GM23338 (cell line): ENCODE measurements around the gene UGT1A7. TPM values are rescaled to one million over a fixed set of nuclear protein-coding genes. Genes with fewer than 3 reads are reported as not detected.

Source experiments
- ATAC-seq: fragments of 200-7000 bp; cut with Tn5 transposase; 3 replicates; pipeline ENCODE4 v1.9.1; 2020
- DNase-seq: peaks from one replicate; pipeline ENCODE4 v3.0.0-alpha.2; 2015; ENCODE audit warnings: low spot score
- H2AFZ ChIP-seq: fragments of 200-600 bp; sonication (generic); 2 replicates; pipeline ENCODE4 v1.8.0; 2016; ENCODE audit warnings: antibody characterized with exemption, mild to moderate bottlenecking, moderate library complexity
- H3F3A ChIP-seq: fragments of 200-600 bp; sonication (generic); replicated peaks from 2 replicates; pipeline ENCODE4 v1.8.0; 2017; ENCODE audit warnings: antibody characterized with exemption, mixed run types, low read depth
- H3K27ac ChIP-seq: fragments of 200-600 bp; sonication (generic); 2 replicates; pipeline ENCODE4 v1.6.1; 2016; ENCODE audit warnings: low read depth
- H3K27me3 ChIP-seq: fragments of 200-600 bp; sonication (generic); 2 replicates; pipeline ENCODE4 v1.8.0; 2016; ENCODE audit warnings: mild to moderate bottlenecking, mixed run types, moderate library complexity; ENCODE audit not compliant: insufficient read depth
- H3K36me3 ChIP-seq: fragments of 200-600 bp; sonication (generic); 2 replicates; pipeline ENCODE4 v1.8.0; 2016; ENCODE audit warnings: mild to moderate bottlenecking; ENCODE audit not compliant: insufficient read depth
- H3K4me1 ChIP-seq: fragments of 200-600 bp; sonication (generic); 2 replicates; pipeline ENCODE4 v1.8.0; 2016; ENCODE audit warnings: mild to moderate bottlenecking, moderate library complexity; ENCODE audit not compliant: insufficient read depth
- H3K4me2 ChIP-seq: fragments of 200-600 bp; sonication (generic); 2 replicates; pipeline ENCODE4 v1.7.1; 2017; ENCODE audit warnings: mixed run types
- H3K4me3 ChIP-seq: fragments of 200-600 bp; sonication (generic); 2 replicates; pipeline ENCODE4 v1.6.1; 2016; ENCODE audit warnings: mixed run types
- H3K79me2 ChIP-seq: fragments of 200-600 bp; sonication (generic); replicated peaks from 2 replicates; pipeline ENCODE4 v1.8.0; 2017; ENCODE audit warnings: mild to moderate bottlenecking; ENCODE audit not compliant: insufficient read depth
- H3K9me2 ChIP-seq: fragments of 200-600 bp; sonication (generic); 2 replicates; pipeline ENCODE4 v1.8.0; 2017; ENCODE audit not compliant: insufficient read depth
- H4K20me1 ChIP-seq: fragments of 200-600 bp; sonication (generic); replicated peaks from 2 replicates; pipeline ENCODE4 v1.8.0; 2017; ENCODE audit warnings: mild to moderate bottlenecking; ENCODE audit not compliant: insufficient read depth
- H3K27ac Mint-ChIP-seq: 2 replicates; pipeline ENCODE4 v1.8.0; 2020; ENCODE audit warnings: inconsistent platforms, mild to moderate bottlenecking, moderate library complexity, mixed read lengths
- H3K27me3 Mint-ChIP-seq: 3 replicates; pipeline ENCODE4 v1.8.0; 2022; ENCODE audit warnings: low read depth, mild to moderate bottlenecking, moderate library complexity, mixed read lengths, inconsistent platforms; ENCODE audit not compliant: insufficient read depth, poor library complexity
- H3K36me3 Mint-ChIP-seq: 3 replicates; pipeline ENCODE4 v1.8.0; 2021; ENCODE audit warnings: low read depth, mild to moderate bottlenecking, inconsistent platforms, moderate library complexity, mixed read lengths
- H3K4me1 Mint-ChIP-seq: 3 replicates; pipeline ENCODE4 v1.8.0; 2020; ENCODE audit warnings: mild to moderate bottlenecking, inconsistent platforms, mixed read lengths
- H3K4me3 Mint-ChIP-seq: 3 replicates; pipeline ENCODE4 v1.8.0; 2021; ENCODE audit warnings: moderate library complexity, mild to moderate bottlenecking, inconsistent platforms, mixed read lengths
- H3K9me3 Mint-ChIP-seq: 3 replicates; pipeline ENCODE4 v1.8.0; 2020; ENCODE audit warnings: moderate library complexity, mild to moderate bottlenecking, inconsistent platforms, mixed read lengths
- CREB1 ChIP-seq: fragments of 250-450 bp; sonication (Bioruptor Pico); IDR thresholded peaks from 2 replicates; pipeline ENCODE4 v1.5.0; 2020; ENCODE audit warnings: low read depth, mild to moderate bottlenecking, moderate library complexity
- CTCF ChIP-seq, 2 experiments: fragments of 200-600 bp in 1 of 2; sonication (generic) in 1 of 2; conservative IDR thresholded peaks; 2 replicates each; pipeline versions ENCODE4 v1.5.1 to v1.6.1; 2016 to 2017; ENCODE audit warnings: antibody characterized with exemption in 2 of 2, low read depth in 2 of 2, mild to moderate bottlenecking in 2 of 2, moderate library complexity in 1 of 2
- ETS1 ChIP-seq: IDR thresholded peaks from 2 replicates; pipeline ENCODE4 v1.6.1; 2016; ENCODE audit warnings: antibody characterized with exemption
- EZH2 ChIP-seq: fragments of 200-600 bp; sonication (generic); IDR thresholded peaks from one replicate; pipeline ENCODE4 v1.8.0; 2017; ENCODE audit warnings: antibody characterized with exemption, mild to moderate bottlenecking, low read depth; ENCODE audit not compliant: unreplicated experiment
- EZH2phosphoT487 ChIP-seq: fragments of 200-600 bp; sonication (generic); IDR thresholded peaks from one replicate; pipeline ENCODE4 v1.8.1; 2018; ENCODE audit warnings: antibody characterized with exemption; ENCODE audit not compliant: unreplicated experiment
- JUNB ChIP-seq: IDR thresholded peaks from one replicate; pipeline ENCODE4 v1.6.1; 2016; ENCODE audit warnings: antibody characterized with exemption; ENCODE audit not compliant: unreplicated experiment
- NANOG ChIP-seq: IDR thresholded peaks from 2 replicates; pipeline ENCODE4 v1.6.1; 2016; ENCODE audit warnings: antibody characterized with exemption, borderline replicate concordance
- POLR2AphosphoS5 ChIP-seq: IDR thresholded peaks from 2 replicates; pipeline ENCODE4 v1.6.1; 2016; ENCODE audit warnings: antibody characterized with exemption, low read depth
- STAT1 ChIP-seq: IDR thresholded peaks from one replicate; pipeline ENCODE4 v1.6.1; 2016; ENCODE audit warnings: antibody characterized with exemption; ENCODE audit not compliant: unreplicated experiment
- ZNF114 ChIP-seq: fragments of 250-450 bp; sonication (Bioruptor Pico); IDR thresholded peaks from 2 replicates; pipeline ENCODE4 v1.5.0; 2020; ENCODE audit warnings: mild to moderate bottlenecking, moderate library complexity
- ZNF331 ChIP-seq: fragments of 250-450 bp; sonication (Bioruptor Pico); IDR thresholded peaks from 2 replicates; pipeline ENCODE4 v1.5.0; 2020; ENCODE audit warnings: low read depth, mild to moderate bottlenecking, moderate library complexity
- polyA plus RNA-seq: library from polyadenylated mRNA; unstranded; fragments of >200 nt; fragmentation: Nextera tagmentation; extraction: Ambion mirVana; gene quantifications from 2 replicates; pipeline ENCODE4 v1.2.1, GENCODE V29; 2016
- total RNA-seq: library from RNA; depleted of rRNA; stranded (reverse); fragments of >200 nt; shearing (Covaris generic); gene quantifications from 2 replicates; pipeline ENCODE4 v1.2.3, GENCODE V29; 2014
- TF ChIP-seq, protein P1 (sequence below): IDR thresholded peaks from one replicate; pipeline ENCODE4 v1.6.1; 2018; ENCODE audit warnings: antibody characterized with exemption; ENCODE audit not compliant: unreplicated experiment
- TF ChIP-seq, protein P2 (sequence below): fragments of 250-450 bp; sonication (Bioruptor Pico); IDR thresholded peaks from 2 replicates; pipeline ENCODE4 v1.5.0; 2020; ENCODE audit warnings: mild to moderate bottlenecking, moderate library complexity

The UGT1A7 gene
- total and polyA plus RNA-seq, 2 experiments from 2014 or later: not detected

DNA sequence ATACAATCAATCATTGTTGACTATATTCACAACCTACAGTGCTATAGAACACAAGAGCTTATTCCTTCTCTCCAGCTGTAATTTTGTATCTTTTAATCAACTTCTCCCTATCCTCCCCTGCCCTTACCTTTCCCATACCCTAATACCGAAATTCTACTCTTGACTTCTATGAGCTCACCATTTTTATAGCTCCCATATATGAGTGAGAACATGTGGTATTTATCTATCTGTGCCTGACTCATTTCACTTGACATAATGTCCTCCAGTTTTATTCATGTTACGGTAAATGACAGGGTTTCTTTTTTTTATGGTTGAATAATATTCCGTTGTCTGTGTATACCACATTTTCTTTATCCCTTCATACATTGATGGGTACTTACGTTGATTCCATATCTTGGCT lies 99.1 kb downstream of the UGT1A7 start:
- no peaks in the 10 kb centered on the region for H3K36me3 ChIP-seq
- Mint-ChIP-seq H3K9me3 (peaks cover 20% of the 10 kb centered on the region), H3K27me3 (no peaks in the 10 kb centered on the region), H3K27ac (no peak overlapping the region), H3K4me1 (no peaks in the 10 kb centered on the region), H3K4me3 (no peak overlapping the region), H3K36me3 (peaks cover 4% of the 10 kb centered on the region; the same call in 2 of the 3 replicates)
- no peak overlapping the region for H3K4me3 ChIP-seq
- TF ChIP-seq ZNF331 (no peak), EZH2phosphoT487 (no peak), CREB1 (CRISPR knock-in tag) (no peak), CTCF (conservative IDR thresholded peaks at IDR 0.05; ENCODE audit: low read depth in 2 of 2) (no peak), ETS1 (no peak), EZH2 (no peak), NANOG (no peak), JUNB (no peak), STAT1 (no peak), ZNF114 (CRISPR knock-in tag) (no peak), POLR2AphosphoS5 (no peak)
- TF ChIP-seq, protein P1, sequence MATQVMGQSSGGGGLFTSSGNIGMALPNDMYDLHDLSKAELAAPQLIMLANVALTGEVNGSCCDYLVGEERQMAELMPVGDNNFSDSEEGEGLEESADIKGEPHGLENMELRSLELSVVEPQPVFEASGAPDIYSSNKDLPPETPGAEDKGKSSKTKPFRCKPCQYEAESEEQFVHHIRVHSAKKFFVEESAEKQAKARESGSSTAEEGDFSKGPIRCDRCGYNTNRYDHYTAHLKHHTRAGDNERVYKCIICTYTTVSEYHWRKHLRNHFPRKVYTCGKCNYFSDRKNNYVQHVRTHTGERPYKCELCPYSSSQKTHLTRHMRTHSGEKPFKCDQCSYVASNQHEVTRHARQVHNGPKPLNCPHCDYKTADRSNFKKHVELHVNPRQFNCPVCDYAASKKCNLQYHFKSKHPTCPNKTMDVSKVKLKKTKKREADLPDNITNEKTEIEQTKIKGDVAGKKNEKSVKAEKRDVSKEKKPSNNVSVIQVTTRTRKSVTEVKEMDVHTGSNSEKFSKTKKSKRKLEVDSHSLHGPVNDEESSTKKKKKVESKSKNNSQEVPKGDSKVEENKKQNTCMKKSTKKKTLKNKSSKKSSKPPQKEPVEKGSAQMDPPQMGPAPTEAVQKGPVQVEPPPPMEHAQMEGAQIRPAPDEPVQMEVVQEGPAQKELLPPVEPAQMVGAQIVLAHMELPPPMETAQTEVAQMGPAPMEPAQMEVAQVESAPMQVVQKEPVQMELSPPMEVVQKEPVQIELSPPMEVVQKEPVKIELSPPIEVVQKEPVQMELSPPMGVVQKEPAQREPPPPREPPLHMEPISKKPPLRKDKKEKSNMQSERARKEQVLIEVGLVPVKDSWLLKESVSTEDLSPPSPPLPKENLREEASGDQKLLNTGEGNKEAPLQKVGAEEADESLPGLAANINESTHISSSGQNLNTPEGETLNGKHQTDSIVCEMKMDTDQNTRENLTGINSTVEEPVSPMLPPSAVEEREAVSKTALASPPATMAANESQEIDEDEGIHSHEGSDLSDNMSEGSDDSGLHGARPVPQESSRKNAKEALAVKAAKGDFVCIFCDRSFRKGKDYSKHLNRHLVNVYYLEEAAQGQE: no peak
- TF ChIP-seq, protein P2, sequence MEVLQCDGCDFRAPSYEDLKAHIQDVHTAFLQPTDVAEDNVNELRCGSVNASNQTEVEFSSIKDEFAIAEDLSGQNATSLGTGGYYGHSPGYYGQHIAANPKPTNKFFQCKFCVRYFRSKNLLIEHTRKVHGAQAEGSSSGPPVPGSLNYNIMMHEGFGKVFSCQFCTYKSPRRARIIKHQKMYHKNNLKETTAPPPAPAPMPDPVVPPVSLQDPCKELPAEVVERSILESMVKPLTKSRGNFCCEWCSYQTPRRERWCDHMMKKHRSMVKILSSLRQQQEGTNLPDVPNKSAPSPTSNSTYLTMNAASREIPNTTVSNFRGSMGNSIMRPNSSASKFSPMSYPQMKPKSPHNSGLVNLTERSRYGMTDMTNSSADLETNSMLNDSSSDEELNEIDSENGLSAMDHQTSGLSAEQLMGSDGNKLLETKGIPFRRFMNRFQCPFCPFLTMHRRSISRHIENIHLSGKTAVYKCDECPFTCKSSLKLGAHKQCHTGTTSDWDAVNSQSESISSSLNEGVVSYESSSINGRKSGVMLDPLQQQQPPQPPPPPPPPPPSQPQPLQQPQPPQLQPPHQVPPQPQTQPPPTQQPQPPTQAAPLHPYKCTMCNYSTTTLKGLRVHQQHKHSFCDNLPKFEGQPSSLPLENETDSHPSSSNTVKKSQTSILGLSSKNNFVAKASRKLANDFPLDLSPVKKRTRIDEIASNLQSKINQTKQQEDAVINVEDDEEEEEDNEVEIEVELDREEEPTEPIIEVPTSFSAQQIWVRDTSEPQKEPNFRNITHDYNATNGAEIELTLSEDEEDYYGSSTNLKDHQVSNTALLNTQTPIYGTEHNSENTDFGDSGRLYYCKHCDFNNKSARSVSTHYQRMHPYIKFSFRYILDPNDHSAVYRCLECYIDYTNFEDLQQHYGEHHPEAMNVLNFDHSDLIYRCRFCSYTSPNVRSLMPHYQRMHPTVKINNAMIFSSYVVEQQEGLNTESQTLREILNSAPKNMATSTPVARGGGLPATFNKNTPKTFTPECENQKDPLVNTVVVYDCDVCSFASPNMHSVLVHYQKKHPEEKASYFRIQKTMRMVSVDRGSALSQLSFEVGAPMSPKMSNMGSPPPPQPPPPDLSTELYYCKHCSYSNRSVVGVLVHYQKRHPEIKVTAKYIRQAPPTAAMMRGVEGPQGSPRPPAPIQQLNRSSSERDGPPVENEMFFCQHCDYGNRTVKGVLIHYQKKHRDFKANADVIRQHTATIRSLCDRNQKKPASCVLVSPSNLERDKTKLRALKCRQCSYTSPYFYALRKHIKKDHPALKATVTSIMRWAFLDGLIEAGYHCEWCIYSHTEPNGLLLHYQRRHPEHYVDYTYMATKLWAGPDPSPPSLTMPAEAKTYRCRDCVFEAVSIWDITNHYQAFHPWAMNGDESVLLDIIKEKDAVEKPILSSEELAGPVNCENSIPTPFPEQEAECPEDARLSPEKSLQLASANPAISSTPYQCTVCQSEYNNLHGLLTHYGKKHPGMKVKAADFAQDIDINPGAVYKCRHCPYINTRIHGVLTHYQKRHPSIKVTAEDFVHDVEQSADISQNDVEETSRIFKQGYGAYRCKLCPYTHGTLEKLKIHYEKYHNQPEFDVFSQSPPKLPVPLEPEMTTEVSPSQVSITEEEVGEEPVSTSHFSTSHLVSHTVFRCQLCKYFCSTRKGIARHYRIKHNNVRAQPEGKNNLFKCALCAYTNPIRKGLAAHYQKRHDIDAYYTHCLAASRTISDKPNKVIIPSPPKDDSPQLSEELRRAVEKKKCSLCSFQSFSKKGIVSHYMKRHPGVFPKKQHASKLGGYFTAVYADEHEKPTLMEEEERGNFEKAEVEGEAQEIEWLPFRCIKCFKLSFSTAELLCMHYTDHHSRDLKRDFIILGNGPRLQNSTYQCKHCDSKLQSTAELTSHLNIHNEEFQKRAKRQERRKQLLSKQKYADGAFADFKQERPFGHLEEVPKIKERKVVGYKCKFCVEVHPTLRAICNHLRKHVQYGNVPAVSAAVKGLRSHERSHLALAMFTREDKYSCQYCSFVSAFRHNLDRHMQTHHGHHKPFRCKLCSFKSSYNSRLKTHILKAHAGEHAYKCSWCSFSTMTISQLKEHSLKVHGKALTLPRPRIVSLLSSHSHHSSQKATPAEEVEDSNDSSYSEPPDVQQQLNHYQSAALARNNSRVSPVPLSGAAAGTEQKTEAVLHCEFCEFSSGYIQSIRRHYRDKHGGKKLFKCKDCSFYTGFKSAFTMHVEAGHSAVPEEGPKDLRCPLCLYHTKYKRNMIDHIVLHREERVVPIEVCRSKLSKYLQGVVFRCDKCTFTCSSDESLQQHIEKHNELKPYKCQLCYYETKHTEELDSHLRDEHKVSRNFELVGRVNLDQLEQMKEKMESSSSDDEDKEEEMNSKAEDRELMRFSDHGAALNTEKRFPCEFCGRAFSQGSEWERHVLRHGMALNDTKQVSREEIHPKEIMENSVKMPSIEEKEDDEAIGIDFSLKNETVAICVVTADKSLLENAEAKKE (CRISPR knock-in tag): no peak
- ATAC-seq (no peak), DNase-seq (no peak)
- H4K20me1 ChIP-seq: no peaks in the 10 kb centered on the region
- no peaks in the 10 kb centered on the region for H3K27me3 ChIP-seq
- 0 out of 2 replicates have a peak, but pooled peaks cover 4% of the 10 kb centered on the region for H3K9me2 ChIP-seq
- no peaks in the 10 kb centered on the region for H3K79me2 ChIP-seq
- no peak overlapping the region for H2AFZ ChIP-seq
- no peaks in the 10 kb centered on the region for H3F3A ChIP-seq
- no peaks in the 10 kb centered on the region for H3K4me1 ChIP-seq
- H3K4me2 ChIP-seq: no peak overlapping the region
- no peak overlapping the region for H3K27ac ChIP-seq
